Spinal cord (tissue), 10 donors: Measurements from ENCODE around the gene NR0B2. TPM values are rescaled to one million over a fixed set of nuclear protein-coding genes. Genes with fewer than 3 reads are reported as not detected.

ENCODE experiments used
- DNase-seq, 6 donors: peaks; one replicate each; pipeline versions ENCODE4 v3.0.0 to v3.0.0-alpha.2; 2013 to 2015; ENCODE audit warnings: low spot score in 6 of 6, low read depth in 4 of 6
- H3K27ac ChIP-seq: one replicate; pipeline ENCODE4 v1.5.1; 2013; ENCODE audit warnings: low read depth, low read length, control low read depth
- H3K27me3 ChIP-seq: one replicate; pipeline ENCODE4 v1.6.1; 2013; ENCODE audit warnings: low read length; ENCODE audit not compliant: control insufficient read depth, insufficient read depth
- H3K36me3 ChIP-seq: one replicate; pipeline ENCODE4 v1.6.1; 2013; ENCODE audit warnings: low read length; ENCODE audit not compliant: control insufficient read depth, insufficient read depth
- H3K4me1 ChIP-seq: one replicate; pipeline ENCODE4 v1.6.1; 2013; ENCODE audit warnings: low read length; ENCODE audit not compliant: control insufficient read depth, insufficient read depth
- H3K4me3 ChIP-seq: one replicate; pipeline ENCODE4 v1.5.1; 2013; ENCODE audit warnings: low read depth, low read length, control low read depth
- H3K9me3 ChIP-seq: one replicate; pipeline ENCODE4 v1.6.1; 2013; ENCODE audit warnings: low read length; ENCODE audit not compliant: control insufficient read depth, insufficient read depth
- WGBS: methylation state at CpG from one replicate; pipeline ENCODE4 v1.1.5; 2013; ENCODE audit warnings: missing lambda C conversion rate; ENCODE audit not compliant: insufficient coverage; 5-methylcytosine and 5-hydroxymethylcytosine counted together
- long read RNA-seq, 4 donors: transcript quantifications; one replicate each; lab custom pipeline, GENCODE V29; 2026
- polyA plus RNA-seq, 2 donors: library from polyadenylated mRNA; unstranded; fragments of 120-200 nt; gene quantifications; one replicate each; pipeline ENCODE4 v1.2.1, GENCODE V29; 2013; ENCODE audit not compliant: insufficient read length in 2 of 2
- total RNA-seq, 2 donors: library from RNA; depleted of rRNA in 1 of 2; stranded (reverse); fragments of 120-200 nt in 1 of 2; fragments of >200 nt in 1 of 2; gene quantifications; one replicate each; pipeline versions ENCODE4 v1.2.3 to v1.2.4, GENCODE V29; 2013 to 2014
- donor health status: healthy.

NR0B2 gene
- not detected for total RNA-seq
- polyA plus RNA-seq = not detected
- long read RNA-seq, donor 1 = 0 reads
- long read RNA-seq, donor 2, partial matches to known transcripts = 85 of 85 reads
- long read RNA-seq, donor 2, other reads (novel, unspliced or antisense) = 0 of 85 reads
- long read RNA-seq, donor 3 = 0 reads
- long read RNA-seq, donor 4, transcript NR0B2-201 (2 exons, 1,156 nt) = major isoform, 10 of 15 reads
- long read RNA-seq, donor 4, partial matches to known transcripts = 5 of 15 reads
- long read RNA-seq, donor 4, other reads (novel, unspliced or antisense) = 0 of 15 reads

- H3K27me3 ChIP-seq = peaks cover 2% of the 10 kb centered on the region
- no peaks in the 10 kb centered on the region for H3K9me3 ChIP-seq
- no peak within 1 kb of the TSS for H3K4me3 ChIP-seq
- H3K27ac ChIP-seq = no peak within 1 kb of the TSS
- 83% methylated on average over 14 of the region's 16 CpGs for WGBS
- DNase-seq = no peak
- H3K4me1 ChIP-seq = no peaks in the 10 kb centered on the region
- no peaks in the 10 kb centered on the region for H3K36me3 ChIP-seq
Observed at GRCh38 chr1:26913754-26914619, at the start of gene NR0B2. Gene NR0B2 (minus strand): TSS chr1:26913975. CDS start chr1:26913940, 35 bp downstream.

GRCh38 chr1:26961826-26962225 is 48.1 kb upstream of the NR0B2 start:
- Histone ChIP-seq H3K36me3 (no peaks in the 10 kb centered on the region), H3K27me3 (peaks cover 53% of the 10 kb centered on the region)
- DNase-seq = no peak

GRCh38 chr1:26960625-26960966 is 46.8 kb upstream of the NR0B2 start:
- H3K4me3 ChIP-seq = no peak overlapping the region
- H3K36me3 ChIP-seq = no peaks in the 10 kb centered on the region
- H3K4me1 ChIP-seq = peaks cover 8% of the 10 kb centered on the region
- no peak overlapping the region for H3K27ac ChIP-seq
- H3K9me3 ChIP-seq = no peaks in the 10 kb centered on the region
- DNase-seq = no peak
- WGBS = 13% methylated on average over 3 of the region's 3 CpGs
- peaks cover 56% of the 10 kb centered on the region for H3K27me3 ChIP-seq

More at GRCh38 chr1:26961826-26962225, 48.1 kb upstream of the NR0B2 start:
- 75% methylated on average over 2 of the region's 3 CpGs for WGBS
- Histone ChIP-seq H3K4me1 (peaks cover 8% of the 10 kb centered on the region), H3K4me3 (no peak overlapping the region), H3K27ac (no peak overlapping the region), H3K9me3 (no peaks in the 10 kb centered on the region)

- under 1% methylated on average over 86 of the region's 86 CpGs for WGBS
- H3K9me3 ChIP-seq = no peaks in the 10 kb centered on the region
Observed at GRCh38 chr1:26959722-26960624, 46.2 kb upstream of the NR0B2 start, which contains the start of gene KDF1. Gene KDF1 (minus strand): TSS chr1:26960468. CDS start chr1:26952380, 8,088 bp downstream.

GRCh38 chr1:26959270-26959669 is 45.5 kb upstream of the NR0B2 start:
- 4% methylated on average over 7 of the region's 13 CpGs for WGBS
- no peak for DNase-seq
- Histone ChIP-seq H3K4me3 (no peak overlapping the region), H3K9me3 (no peaks in the 10 kb centered on the region), H3K4me1 (peaks cover 8% of the 10 kb centered on the region), H3K36me3 (no peaks in the 10 kb centered on the region), H3K27ac (no peak overlapping the region), H3K27me3 (peaks cover 56% of the 10 kb centered on the region)

More at GRCh38 chr1:26959722-26960624, 46.2 kb upstream of the NR0B2 start, which contains the start of gene KDF1:
- no peak for DNase-seq
- Histone ChIP-seq H3K36me3 (no peaks in the 10 kb centered on the region), H3K4me1 (peaks cover 8% of the 10 kb centered on the region), H3K4me3 (no peak within 1 kb of the TSS), H3K27ac (no peak within 1 kb of the TSS), H3K27me3 (peaks cover 56% of the 10 kb centered on the region)

- peaks cover 8% of the 10 kb centered on the region for H3K4me1 ChIP-seq
- no peak overlapping the region for H3K27ac ChIP-seq
- H3K27me3 ChIP-seq = peaks cover 51% of the 10 kb centered on the region
- H3K9me3 ChIP-seq = no peaks in the 10 kb centered on the region
- DNase-seq = no peak
- WGBS = 100% methylated on average over 1 of the region's 3 CpGs
- H3K4me3 ChIP-seq = no peak overlapping the region
- H3K36me3 ChIP-seq = no peaks in the 10 kb centered on the region
Observed at GRCh38 chr1:26957306-26957705, 43.5 kb upstream of the NR0B2 start.

- no peak for DNase-seq
- no peaks in the 10 kb centered on the region for H3K9me3 ChIP-seq
- peaks cover 43% of the 10 kb centered on the region for H3K27me3 ChIP-seq
- H3K27ac ChIP-seq = no peak overlapping the region
- no peak overlapping the region for H3K4me3 ChIP-seq
- peaks cover 5% of the 10 kb centered on the region for H3K36me3 ChIP-seq
- peaks cover 8% of the 10 kb centered on the region for H3K4me1 ChIP-seq
- no CpG with 5 or more reads among the region's 3 CpGs for WGBS
Observed at GRCh38 chr1:26956321-26956720, 42.5 kb upstream of the NR0B2 start.

- DNase-seq = no peak
- H3K27me3 ChIP-seq = peaks cover 16% of the 10 kb centered on the region
- H3K9me3 ChIP-seq = no peaks in the 10 kb centered on the region
- no peak overlapping the region for H3K4me3 ChIP-seq
- no peak overlapping the region for H3K27ac ChIP-seq
- WGBS = 93% methylated on average over 5 of the region's 5 CpGs
- H3K4me1 ChIP-seq = no peaks in the 10 kb centered on the region
- H3K36me3 ChIP-seq = peaks cover 9% of the 10 kb centered on the region
Observed at GRCh38 chr1:26953374-26953773, 39.6 kb upstream of the NR0B2 start.

GRCh38 chr1:26951821-26952497 is 38.2 kb upstream of the NR0B2 start:
- peaks cover 13% of the 10 kb centered on the region for H3K36me3 ChIP-seq
- DNase-seq = no peak
- peaks cover 7% of the 10 kb centered on the region for H3K27me3 ChIP-seq

More at GRCh38 chr1:26951821-26952497, 38.2 kb upstream of the NR0B2 start:
- no peaks in the 10 kb centered on the region for H3K9me3 ChIP-seq
- WGBS = 89% methylated on average over 23 of the region's 24 CpGs
- no peak overlapping the region for H3K27ac ChIP-seq
- no peaks in the 10 kb centered on the region for H3K4me1 ChIP-seq
- no peak overlapping the region for H3K4me3 ChIP-seq
